Glutamatergic neuron (in vitro differentiated cells): ENCODE measurements around the gene ERICH3. TPM values are rescaled to one million over a fixed set of nuclear protein-coding genes. Genes with fewer than 3 reads are reported as not detected.

Source experiments
- DNase-seq: peaks from one replicate; pipeline ENCODE4 v3.0.0; 2022
- H3K27ac Mint-ChIP-seq: one replicate; pipeline ENCODE4 v1.8.0; 2020; ENCODE audit warnings: mild to moderate bottlenecking, mixed read lengths, inconsistent platforms; ENCODE audit not compliant: unreplicated experiment
- H3K27me3 Mint-ChIP-seq: one replicate; pipeline ENCODE4 v1.8.0; 2020; ENCODE audit warnings: mild to moderate bottlenecking, moderate library complexity, mixed read lengths, inconsistent platforms; ENCODE audit not compliant: unreplicated experiment
- H3K36me3 Mint-ChIP-seq: one replicate; pipeline ENCODE4 v1.8.0; 2020; ENCODE audit warnings: mild to moderate bottlenecking, mixed read lengths, inconsistent platforms; ENCODE audit not compliant: unreplicated experiment
- H3K4me1 Mint-ChIP-seq: one replicate; pipeline ENCODE4 v1.8.0; 2020; ENCODE audit warnings: mild to moderate bottlenecking, low read depth, mixed read lengths, inconsistent platforms; ENCODE audit not compliant: unreplicated experiment
- H3K4me3 Mint-ChIP-seq: one replicate; pipeline ENCODE4 v1.8.0; 2020; ENCODE audit warnings: mild to moderate bottlenecking, mixed read lengths, inconsistent platforms; ENCODE audit not compliant: unreplicated experiment
- H3K9me3 Mint-ChIP-seq: one replicate; pipeline ENCODE4 v1.8.0; 2020; ENCODE audit warnings: mild to moderate bottlenecking, moderate library complexity, mixed read lengths, inconsistent platforms; ENCODE audit not compliant: unreplicated experiment
- total RNA-seq: library from RNA; stranded (reverse); fragmentation: NEBNext Ultra II Directional; extraction: Animal tissue kit (Norgen Biotek cat#: 25700); gene quantifications from one replicate; pipeline ENCODE4 v1.2.1, GENCODE V29; 2021; ENCODE audit not compliant: unreplicated experiment
- TF ChIP-seq, protein P1 (sequence below): fragments of 200-600 bp; sonication (generic); IDR thresholded peaks from one replicate; pipeline ENCODE4 v1.5.0; 2021; ENCODE audit not compliant: partially characterized antibody, unreplicated experiment

Gene ERICH3
- total RNA-seq, 1 donor from 2014 or later: 1.9 TPM

- TF ChIP-seq, protein P1, sequence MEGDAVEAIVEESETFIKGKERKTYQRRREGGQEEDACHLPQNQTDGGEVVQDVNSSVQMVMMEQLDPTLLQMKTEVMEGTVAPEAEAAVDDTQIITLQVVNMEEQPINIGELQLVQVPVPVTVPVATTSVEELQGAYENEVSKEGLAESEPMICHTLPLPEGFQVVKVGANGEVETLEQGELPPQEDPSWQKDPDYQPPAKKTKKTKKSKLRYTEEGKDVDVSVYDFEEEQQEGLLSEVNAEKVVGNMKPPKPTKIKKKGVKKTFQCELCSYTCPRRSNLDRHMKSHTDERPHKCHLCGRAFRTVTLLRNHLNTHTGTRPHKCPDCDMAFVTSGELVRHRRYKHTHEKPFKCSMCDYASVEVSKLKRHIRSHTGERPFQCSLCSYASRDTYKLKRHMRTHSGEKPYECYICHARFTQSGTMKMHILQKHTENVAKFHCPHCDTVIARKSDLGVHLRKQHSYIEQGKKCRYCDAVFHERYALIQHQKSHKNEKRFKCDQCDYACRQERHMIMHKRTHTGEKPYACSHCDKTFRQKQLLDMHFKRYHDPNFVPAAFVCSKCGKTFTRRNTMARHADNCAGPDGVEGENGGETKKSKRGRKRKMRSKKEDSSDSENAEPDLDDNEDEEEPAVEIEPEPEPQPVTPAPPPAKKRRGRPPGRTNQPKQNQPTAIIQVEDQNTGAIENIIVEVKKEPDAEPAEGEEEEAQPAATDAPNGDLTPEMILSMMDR: no peak
- Mint-ChIP-seq H3K4me1 (peaks cover 13% of the 10 kb centered on the region), H3K4me3 (no peak overlapping the region), H3K27me3 (no peaks in the 10 kb centered on the region), H3K36me3 (peaks cover 5% of the 10 kb centered on the region), H3K9me3 (no peaks in the 10 kb centered on the region), H3K27ac (no peak overlapping the region)
- no peak for DNase-seq
Observed at GRCh38 chr1:74715236-74715502, 41.6 kb upstream of the ERICH3 start.

DNA sequence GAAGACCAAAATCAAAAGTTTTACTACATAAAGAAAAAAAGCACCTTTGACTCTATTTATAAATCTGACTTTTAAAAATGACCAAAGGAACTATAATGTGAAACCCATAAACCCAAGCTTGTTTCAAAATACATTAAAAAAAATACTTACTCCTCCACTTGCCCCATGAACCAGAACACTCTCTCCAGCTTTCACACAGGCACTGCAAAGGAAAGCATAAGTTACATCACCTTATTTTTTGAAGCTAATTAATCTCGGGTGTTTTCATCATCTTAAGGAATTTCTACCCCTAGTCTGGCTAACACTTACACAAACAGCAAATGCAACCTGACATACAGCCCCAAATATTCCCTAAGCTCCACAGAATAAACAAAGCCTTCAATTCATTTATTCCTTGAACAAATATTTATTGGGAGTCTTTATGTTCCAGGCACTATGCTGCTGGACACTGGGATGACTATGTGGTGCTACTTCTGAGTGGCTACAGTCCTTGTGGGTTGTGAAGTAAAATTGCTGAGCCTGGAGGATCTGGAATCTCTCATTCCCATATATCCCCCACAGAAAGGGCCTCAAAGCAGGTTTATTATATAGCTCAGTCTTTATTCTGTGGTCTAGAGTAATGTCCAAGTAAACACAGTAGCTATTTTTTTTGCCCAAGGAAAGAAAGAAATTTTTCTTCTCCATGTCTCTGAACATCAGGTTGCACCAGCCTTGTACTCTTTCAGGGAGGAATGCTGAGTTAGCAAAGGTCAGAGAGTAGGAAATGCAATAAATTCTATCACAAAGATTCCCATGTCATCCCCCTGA, 41.0 kb upstream of the ERICH3 start:
- no peak for DNase-seq
- no peaks in the 10 kb centered on the region for H3K9me3 Mint-ChIP-seq
- H3K4me1 Mint-ChIP-seq: peaks cover 13% of the 10 kb centered on the region
- peaks cover 5% of the 10 kb centered on the region for H3K36me3 Mint-ChIP-seq
- no peak overlapping the region for H3K4me3 Mint-ChIP-seq
- no peak overlapping the region for H3K27ac Mint-ChIP-seq
- H3K27me3 Mint-ChIP-seq: no peaks in the 10 kb centered on the region
- TF ChIP-seq, protein P1: no peak

DNA sequence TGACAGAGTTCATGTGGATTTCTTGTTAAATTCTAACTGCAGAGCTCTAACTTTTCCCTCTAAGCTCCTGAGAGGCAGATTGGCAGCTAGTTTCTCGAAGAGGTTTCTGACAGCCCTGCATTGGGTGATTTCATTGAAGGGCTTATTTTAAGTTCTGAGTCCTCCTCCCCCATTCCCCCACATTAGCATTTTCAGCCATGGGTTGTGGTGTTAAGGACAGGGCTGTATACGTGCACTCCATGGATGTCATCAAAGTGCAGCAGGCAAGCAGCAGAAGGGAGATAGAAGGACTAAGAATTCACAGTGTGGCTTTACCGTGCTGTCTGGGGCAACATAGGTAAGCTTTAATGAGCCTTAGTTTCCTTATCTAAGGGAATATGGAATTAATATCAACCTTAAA, 40.3 kb upstream of the ERICH3 start:
- no peak overlapping the region for H3K4me3 Mint-ChIP-seq
- TF ChIP-seq, protein P1: no peak
- no peak for DNase-seq
- no peak overlapping the region for H3K27ac Mint-ChIP-seq
- peaks cover 5% of the 10 kb centered on the region for H3K36me3 Mint-ChIP-seq
- H3K9me3 Mint-ChIP-seq: no peaks in the 10 kb centered on the region
- H3K4me1 Mint-ChIP-seq: peaks cover 12% of the 10 kb centered on the region
- no peaks in the 10 kb centered on the region for H3K27me3 Mint-ChIP-seq

DNA sequence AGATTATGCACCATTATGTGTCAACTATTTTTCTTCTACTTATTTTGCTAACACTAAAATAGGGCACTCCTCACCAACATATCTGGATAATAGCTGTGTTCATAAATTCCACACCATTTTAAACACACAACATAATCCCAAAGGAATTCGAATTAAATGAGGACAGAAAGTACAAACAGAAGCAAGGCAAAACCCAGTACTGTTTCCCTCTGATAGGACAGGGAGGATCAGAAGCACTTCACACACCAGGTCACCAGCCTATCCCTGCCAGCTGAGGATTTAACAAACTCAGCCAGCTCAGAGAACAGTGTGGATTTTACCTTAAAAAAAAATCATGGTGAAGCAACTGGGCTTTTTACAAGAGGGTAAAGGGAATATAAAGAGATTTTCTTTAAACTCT, 39.3 kb upstream of the ERICH3 start:
- Mint-ChIP-seq H3K4me1 (peaks cover 12% of the 10 kb centered on the region), H3K4me3 (no peak overlapping the region), H3K9me3 (no peaks in the 10 kb centered on the region), H3K27ac (no peak overlapping the region), H3K36me3 (peaks cover 5% of the 10 kb centered on the region), H3K27me3 (no peaks in the 10 kb centered on the region)
- no peak for DNase-seq
- TF ChIP-seq, protein P1: no peak

GRCh38 chr1:74703386-74704182, 30.0 kb upstream of the ERICH3 start:
- no peak overlapping the region for H3K27ac Mint-ChIP-seq
- DNase-seq: no peak
- peaks cover 3% of the 10 kb centered on the region for H3K4me1 Mint-ChIP-seq
- H3K9me3 Mint-ChIP-seq: no peaks in the 10 kb centered on the region
- no peaks in the 10 kb centered on the region for H3K36me3 Mint-ChIP-seq
- H3K4me3 Mint-ChIP-seq: no peak overlapping the region
- TF ChIP-seq, protein P1: no peak
- H3K27me3 Mint-ChIP-seq: no peaks in the 10 kb centered on the region
